ENCODE measurements around the gene ADGRA1.
"Not testable (repeated sequence)": the region's sequence is repeated elsewhere in the genome, so short reads cannot be mapped to it uniquely, and the experiment has no call there.

DNA sequence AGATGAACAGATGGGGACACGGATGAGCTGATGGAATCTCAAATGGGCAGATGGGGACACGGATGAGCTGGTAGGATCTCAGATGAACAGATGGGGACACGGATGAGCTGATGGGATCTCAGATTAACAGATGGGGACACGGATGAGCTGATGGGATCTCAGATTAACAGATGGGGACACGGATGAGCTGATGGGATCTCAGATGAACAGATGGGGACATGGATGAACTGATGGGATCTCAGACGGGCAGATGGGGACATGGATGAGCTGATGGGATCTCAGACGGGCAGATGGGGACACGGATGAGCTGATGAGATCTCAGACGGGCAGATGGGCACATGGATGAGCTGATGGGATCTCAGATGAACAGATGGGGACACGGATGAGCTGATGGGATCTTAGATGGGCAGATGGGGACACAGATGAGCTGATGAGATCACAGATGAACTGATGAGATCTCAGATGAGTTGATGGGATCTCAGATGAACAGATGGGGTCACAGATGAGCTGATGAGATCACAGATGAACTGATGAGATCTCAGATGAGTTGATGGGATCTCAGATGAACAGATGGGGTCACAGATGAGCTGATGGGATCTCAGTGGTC, 34.1 kb upstream of the ADGRA1 start:
- TF ChIP-seq EZH2phosphoT487 (IDR thresholded peaks at IDR 0.05; ENCODE audit: insufficient read depth, low read depth); EZH2 (IDR thresholded peaks at IDR 0.05; ENCODE audit: insufficient read depth, poor library complexity, severe bottlenecking): not testable (repeated sequence)
